GM21447 (cell line): ENCODE data around the gene ZNF236.

Experiments used
- ATAC-seq: cut with Tn5 transposase; IDR thresholded peaks from one replicate; pipeline ENCODE4 v1.9.1; 2021; ENCODE audit not compliant: unreplicated experiment

The ZNF236 gene

GRCh38 chr18:76905821-76906220 lies 83.5 kb downstream of the ZNF236 start:
- no peak for ATAC-seq

DNA sequence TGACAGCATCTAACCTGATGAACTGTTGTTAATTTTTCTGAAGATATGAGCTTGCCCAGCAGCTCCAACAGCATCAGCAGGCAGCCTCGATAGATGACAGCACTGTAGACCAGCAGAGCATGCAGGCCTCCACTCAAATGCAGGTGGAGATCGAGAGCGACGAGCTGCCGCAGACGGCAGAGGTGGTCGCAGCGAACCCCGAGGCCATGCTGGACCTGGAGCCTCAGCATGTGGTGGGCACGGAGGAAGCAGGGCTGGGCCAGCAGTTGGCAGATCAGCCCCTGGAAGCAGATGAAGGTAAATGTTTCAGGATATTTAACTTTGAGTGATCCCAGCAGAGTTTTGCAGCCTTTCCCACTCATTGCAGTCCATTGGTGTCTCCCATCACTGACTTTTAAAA lies 85.9 kb downstream of the ZNF236 start:
- ATAC-seq: no peak

GRCh38 chr18:76909439-76909838 lies 87.1 kb downstream of the ZNF236 start:
- ATAC-seq: no peak

GRCh38 chr18:76911440-76911839 lies 89.1 kb downstream of the ZNF236 start:
- no peak for ATAC-seq

DNA sequence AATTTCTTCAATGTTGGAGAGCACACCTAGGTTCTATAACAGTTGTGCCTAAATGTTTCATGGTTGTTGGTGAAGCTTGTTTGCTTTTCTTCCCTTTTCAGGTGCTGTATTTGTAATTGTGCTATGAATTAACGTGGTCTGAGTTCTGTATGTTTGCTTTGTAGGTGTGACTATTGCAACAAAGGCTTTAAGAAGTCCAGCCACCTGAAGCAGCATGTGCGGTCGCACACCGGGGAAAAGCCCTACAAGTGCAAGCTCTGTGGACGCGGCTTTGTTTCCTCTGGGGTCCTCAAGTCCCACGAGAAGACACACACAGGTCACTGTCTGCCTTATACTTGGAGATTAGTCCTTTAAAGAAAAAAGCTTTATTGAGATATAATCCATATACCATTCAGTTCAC lies 91.2 kb downstream of the ZNF236 start:
- no peak for ATAC-seq

GRCh38 chr18:76914314-76914713 lies 92.0 kb downstream of the ZNF236 start:
- ATAC-seq: no peak

DNA sequence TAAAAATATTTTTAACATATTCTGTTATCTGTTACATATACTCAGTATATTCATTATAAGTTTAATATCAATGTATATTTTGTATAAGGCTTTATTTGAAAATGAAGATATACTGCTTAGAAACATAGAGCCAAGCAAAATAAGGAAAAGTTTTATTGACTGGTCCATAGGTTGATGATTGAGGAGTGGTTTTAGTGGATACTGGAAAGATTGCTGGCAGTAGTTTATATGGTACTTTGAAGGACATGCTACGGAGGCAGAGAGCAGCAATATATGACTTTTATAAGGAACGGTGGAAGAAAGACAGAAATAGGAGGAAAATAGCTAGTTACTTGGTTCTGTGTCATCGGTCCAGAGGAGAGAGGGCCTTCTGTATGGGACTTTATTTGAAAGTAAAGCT lies 92.4 kb downstream of the ZNF236 start:
- ATAC-seq: no peak

- ATAC-seq: no peak
Measured at GRCh38 chr18:76915456-76915855, 93.1 kb downstream of the ZNF236 start.

GRCh38 chr18:76920974-76921373 lies 98.6 kb downstream of the ZNF236 start:
- no peak for ATAC-seq

GRCh38 chr18:76922107-76922506 lies 99.8 kb downstream of the ZNF236 start:
- peak; percentile 98 for ATAC-seq

DNA sequence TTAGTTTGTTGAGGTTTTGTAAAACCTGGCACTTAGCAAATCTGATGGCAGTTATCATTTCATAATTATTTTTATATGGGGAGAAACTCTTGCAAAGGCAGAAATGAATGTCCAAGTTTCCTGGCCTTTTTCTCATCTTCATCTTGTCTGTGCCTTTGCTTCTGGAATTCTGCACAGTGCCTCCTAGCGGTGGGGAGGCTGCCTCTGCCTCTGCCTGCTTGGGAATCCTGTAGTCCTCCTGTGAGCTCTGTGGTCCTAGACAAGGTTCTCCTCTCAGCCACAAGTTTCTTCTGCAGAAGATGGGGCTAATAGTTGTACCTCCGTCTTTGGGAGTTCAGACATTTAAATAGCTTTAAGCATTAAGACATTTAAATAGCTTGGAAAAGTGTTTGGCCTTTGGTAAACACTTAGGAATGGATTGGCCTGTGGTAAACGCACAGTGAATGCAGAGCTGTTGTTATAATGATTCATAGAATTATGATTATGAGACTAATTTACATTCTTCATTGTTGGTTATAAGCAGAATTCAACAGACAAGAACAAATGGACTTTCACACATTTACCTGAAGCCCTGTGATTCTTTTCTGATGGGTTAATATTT lies 101.2 kb downstream of the ZNF236 start:
- no peak for ATAC-seq

GRCh38 chr18:76925501-76925900 lies 103.1 kb downstream of the ZNF236 start:
- ATAC-seq: no peak

DNA sequence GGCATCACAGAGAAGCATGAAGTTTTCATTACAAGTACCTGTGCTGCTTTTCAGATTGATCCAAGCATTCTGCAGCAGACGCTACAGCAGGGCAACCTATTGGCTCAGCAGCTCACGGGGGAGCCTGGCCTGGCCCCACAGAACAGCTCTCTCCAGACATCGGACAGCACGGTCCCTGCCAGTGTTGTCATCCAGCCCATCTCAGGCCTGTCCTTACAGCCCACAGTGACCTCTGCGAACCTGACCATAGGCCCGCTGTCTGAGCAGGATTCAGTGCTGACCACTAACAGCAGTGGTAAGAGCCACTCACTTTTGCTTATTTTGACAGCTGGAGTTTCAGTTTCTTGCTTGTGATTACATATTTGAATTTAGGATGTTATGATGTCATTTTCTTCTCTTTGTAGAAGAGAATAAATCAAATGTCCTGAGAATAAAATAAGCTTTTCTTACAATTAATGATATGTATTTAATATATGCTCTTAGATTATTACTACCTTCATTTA lies 104.9 kb downstream of the ZNF236 start:
- ATAC-seq: no peak

DNA sequence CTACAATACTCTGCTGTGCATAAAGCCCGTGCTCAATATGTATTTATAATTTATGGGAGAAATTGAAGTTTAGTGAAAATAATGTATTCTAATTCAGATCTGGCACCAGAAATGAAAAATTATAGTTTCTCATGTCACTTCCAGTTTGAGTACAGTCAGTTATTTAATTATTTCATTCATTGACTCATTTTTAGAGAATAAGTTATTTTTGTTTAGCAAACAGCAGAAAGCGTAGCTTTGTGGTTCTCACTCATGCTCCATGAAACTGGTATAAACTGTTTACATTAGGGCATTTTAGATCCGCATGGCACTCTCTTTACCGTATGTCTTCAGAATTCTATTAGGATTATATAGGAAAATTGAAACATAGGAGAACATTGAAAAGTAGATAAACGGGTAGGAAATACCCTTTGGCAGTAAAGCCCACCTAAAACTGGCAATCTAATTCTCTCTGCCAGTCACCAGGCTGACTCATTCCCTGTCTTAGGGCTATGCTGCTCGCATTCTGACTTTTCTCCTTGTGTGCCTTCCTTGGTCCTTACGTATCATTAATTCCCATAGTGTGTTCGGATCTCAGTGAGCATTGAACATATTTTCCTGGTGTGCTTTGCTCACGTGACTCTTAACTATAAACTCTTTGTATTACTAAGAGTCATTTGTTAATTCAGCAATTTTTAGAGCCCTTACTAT lies 106.0 kb downstream of the ZNF236 start:
- peak; percentile 49 for ATAC-seq

GRCh38 chr18:76931171-76931570 lies 108.8 kb downstream of the ZNF236 start:
- ATAC-seq: no peak

GRCh38 chr18:76932026-76932819 lies 109.9 kb downstream of the ZNF236 start:
- no peak for ATAC-seq

- ATAC-seq: no peak
Measured at GRCh38 chr18:76935722-76936337, 113.5 kb downstream of the ZNF236 start.

DNA sequence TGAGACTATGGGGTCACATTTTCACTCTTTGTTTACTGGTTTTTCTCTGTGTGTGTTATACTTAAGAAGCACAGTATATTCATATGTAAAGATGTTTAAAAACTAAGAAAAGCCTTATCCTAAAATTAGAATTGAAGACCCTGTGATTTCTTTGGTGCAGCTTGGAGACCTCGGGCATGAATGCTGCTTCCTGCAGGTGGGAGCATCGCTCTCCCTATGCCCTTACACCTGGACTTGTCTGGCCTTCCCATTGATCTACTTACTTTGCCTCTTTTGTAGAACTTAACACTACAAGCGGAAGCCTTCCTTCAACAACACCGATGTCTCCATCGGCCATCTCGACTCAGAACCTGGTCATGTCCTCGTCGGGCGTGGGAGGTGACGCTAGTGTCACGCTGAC lies 114.5 kb downstream of the ZNF236 start:
- ATAC-seq: no peak

DNA sequence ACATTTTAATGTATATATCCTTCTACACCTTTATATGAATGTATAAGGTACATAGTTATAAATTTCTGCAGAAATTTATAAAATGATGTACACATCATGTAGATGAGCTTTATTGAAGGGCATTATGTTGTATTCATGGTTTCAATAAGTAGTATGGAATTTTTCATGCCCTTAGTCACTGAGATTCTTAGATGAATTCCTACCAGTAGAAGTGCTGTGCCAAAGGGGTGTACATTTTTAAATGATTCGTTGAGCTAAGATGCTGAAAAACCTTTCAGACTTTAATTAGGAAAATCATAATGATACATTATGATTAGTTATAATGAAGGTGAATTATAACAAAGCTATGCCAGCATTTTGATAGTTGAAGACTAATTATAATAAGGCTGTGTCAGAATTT lies 115.2 kb downstream of the ZNF236 start:
- ATAC-seq: no peak

GRCh38 chr18:76938619-76939018 lies 116.3 kb downstream of the ZNF236 start:
- no peak for ATAC-seq

GRCh38 chr18:76941284-76941683 lies 118.9 kb downstream of the ZNF236 start:
- ATAC-seq: no peak
